ENCODE measurements around the gene LCK.

DNA sequence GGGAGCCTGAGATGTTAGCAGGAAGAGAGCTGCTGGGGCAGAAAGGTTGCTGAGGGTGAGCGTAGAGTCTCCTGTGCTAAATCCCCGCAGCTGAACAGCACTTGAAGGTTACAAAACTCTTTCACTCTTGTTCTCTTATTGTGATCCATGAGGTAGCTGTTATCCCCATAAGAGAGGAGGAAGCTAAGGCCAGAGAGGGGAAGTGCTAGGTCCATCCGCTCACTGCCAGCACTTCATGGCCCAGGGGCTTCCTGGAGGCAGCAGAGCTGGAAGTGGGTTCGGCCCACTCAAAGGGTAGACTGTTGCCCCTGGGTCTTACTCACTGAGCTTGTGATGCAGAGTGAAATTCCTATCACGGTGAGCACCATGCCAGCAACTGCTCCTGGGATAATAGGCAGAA lies 34.5 kb upstream of the LCK start:
- TF ChIP-seq POLR2A (IDR thresholded peaks at IDR 0.05), result no peak
- TF ChIP-seq, protein P1, sequence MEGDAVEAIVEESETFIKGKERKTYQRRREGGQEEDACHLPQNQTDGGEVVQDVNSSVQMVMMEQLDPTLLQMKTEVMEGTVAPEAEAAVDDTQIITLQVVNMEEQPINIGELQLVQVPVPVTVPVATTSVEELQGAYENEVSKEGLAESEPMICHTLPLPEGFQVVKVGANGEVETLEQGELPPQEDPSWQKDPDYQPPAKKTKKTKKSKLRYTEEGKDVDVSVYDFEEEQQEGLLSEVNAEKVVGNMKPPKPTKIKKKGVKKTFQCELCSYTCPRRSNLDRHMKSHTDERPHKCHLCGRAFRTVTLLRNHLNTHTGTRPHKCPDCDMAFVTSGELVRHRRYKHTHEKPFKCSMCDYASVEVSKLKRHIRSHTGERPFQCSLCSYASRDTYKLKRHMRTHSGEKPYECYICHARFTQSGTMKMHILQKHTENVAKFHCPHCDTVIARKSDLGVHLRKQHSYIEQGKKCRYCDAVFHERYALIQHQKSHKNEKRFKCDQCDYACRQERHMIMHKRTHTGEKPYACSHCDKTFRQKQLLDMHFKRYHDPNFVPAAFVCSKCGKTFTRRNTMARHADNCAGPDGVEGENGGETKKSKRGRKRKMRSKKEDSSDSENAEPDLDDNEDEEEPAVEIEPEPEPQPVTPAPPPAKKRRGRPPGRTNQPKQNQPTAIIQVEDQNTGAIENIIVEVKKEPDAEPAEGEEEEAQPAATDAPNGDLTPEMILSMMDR (IDR thresholded peaks at IDR 0.05), result no peak
